HG02981 (cell line): ENCODE results near the gene NT5DC3.

Experiments
- ATAC-seq: cut with Tn5 transposase; IDR thresholded peaks from one replicate; pipeline ENCODE4 v1.9.1; 2021; ENCODE audit warnings: mild to moderate bottlenecking, moderate library complexity; ENCODE audit not compliant: unreplicated experiment

NT5DC3 gene

GRCh38 chr12:103840876-103841689, at the start of gene NT5DC3:
NT5DC3 (minus strand) TSS chr12:103841234; CDS start chr12:103841156, 78 bp downstream.
- ATAC-seq = peak; percentile 74

DNA sequence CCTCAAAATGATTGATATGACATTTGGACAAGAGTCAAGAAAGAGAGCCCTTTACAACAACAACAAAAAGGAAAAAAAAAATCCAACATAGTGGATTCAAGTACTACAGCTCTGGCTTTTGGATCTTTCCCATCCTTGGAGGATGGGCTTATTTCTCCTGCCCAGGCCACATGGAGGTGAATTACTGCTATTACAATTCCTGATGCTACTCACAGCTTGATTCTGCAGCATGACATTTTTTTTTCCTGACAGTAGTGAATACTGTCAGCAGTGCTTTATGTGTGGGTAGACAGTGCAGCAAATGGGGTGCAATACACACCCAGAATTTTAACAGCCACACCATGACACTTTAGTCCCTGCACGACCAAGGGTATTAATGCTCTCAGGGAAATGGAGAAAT, 46.7 kb upstream of the NT5DC3 start:
- ATAC-seq = no peak

DNA sequence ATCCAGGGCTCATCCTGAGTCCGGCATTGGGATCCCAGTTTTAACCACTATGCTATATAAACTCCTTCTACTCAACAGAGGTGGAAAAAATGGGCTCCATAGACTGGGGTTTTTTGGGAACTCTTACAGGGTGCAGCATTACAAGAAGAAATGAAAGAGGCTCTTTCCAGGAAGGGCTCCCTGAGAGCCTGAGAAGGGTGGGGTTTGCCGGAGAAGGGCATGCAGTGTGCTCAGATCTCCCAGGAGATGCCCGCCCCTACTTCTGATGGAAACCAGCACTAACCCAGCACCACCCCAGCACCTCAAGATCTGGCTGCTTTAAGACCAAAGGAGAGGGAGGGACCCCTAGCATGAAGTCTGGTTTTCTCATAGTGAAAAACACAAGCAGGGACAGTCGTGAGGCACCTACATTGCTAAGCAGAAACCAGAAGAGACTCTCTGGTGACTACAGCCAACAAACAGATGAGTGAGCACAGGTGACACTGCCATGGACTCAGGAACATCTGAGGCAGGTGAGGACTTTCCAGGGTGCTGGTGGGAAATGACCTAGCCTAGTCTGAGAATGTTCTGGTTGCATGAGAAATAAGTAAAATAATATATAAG, 45.3 kb upstream of the NT5DC3 start:
- no peak for ATAC-seq

GRCh38 chr12:103884316-103884715, 43.3 kb upstream of the NT5DC3 start:
- no peak for ATAC-seq

GRCh38 chr12:103883908-103884307, 42.9 kb upstream of the NT5DC3 start:
- no peak for ATAC-seq

DNA sequence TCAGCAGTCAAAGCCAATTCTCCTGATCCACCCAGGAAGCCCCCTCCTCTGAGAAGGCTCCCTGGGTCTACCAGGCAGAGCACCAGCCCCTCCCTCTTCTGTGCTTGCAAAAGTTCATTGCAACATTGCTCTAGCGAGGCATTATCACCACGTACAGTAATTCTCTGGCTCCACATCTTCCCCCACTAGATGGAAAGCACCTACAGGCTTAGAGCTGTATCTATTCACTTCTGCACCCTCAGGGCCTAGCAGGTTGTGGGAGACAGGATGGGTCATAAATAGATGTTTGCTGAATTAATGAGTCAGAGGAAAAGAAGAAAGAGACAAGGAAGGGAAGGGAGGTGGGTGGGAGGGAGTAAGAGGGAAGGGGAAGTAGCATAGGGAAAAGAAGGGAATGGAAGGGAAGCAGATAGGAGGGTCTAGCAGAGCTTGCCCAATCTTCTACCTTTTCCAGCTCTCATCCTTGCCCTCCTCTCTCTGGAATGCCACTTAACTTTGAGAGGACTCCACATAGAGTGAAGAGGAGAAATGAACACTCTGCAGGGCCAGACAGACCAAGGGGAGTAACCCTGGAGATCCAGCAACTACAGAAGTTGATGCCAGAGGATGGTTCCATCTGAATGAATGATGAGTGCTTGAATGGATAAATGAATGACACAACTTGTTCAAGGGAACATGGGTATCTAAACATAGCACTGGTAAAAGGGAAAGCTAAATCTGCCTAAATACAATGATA, 42.0 kb upstream of the NT5DC3 start:
- no peak for ATAC-seq

GRCh38 chr12:103881261-103881660, 40.2 kb upstream of the NT5DC3 start:
- no peak for ATAC-seq

DNA sequence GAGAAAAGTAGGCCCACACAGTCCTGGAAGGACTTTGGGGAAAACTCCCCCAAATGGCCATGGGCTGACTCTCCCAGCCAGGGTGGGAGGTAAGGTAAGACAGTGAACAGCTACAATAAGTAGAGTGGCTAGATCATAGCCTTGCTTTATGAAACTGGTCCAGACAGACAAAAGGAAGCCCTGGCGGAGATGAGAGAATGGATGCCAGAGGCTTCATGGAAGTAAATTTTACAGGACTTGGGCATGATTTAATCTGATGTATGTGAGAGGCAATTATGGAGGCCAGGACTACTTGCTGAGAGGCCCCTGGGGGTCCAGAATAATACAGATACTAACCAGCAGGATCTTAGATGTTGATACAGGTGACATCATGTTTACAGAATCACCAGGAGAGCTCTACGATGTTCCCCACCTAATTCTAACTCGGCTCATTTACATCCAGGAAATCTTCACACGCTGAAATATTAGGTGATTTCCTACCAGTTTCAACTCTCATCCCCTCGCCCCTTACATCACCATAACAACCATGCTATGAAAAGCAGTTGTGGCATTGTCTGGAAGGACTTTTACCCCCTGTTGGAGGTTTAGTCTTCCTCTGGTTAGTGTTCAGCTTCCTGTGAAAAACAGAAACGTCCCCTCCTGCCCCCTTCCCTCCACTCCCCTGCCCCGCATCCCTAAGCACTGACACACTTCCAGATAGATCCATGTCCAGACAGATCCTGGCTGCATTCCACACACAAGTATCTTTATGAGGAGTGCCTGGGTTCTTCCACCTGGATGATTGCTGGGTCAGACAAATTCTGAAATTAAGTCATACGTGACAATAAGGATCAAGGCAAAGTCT, 39.5 kb upstream of the NT5DC3 start:
- ATAC-seq = peak; percentile 31

DNA sequence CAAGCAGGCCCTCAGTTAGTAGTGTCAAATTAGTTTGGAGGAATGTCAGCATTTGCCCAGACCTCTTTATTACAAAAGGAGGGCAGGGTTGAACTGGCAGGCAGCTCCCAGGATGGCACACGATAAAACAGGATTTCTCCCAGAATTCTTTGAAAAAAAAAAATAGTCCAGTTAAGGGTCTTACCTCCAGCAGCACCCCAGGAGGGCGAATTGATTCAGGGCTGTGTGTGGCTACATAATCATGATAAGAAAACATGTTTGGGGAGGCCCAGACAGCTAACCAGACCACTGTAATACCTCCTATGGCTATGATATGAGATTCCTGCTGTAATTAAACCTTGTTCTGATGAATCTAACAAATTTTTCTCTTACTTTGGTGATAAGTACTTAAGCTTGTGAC, 38.8 kb upstream of the NT5DC3 start:
- ATAC-seq = no peak

DNA sequence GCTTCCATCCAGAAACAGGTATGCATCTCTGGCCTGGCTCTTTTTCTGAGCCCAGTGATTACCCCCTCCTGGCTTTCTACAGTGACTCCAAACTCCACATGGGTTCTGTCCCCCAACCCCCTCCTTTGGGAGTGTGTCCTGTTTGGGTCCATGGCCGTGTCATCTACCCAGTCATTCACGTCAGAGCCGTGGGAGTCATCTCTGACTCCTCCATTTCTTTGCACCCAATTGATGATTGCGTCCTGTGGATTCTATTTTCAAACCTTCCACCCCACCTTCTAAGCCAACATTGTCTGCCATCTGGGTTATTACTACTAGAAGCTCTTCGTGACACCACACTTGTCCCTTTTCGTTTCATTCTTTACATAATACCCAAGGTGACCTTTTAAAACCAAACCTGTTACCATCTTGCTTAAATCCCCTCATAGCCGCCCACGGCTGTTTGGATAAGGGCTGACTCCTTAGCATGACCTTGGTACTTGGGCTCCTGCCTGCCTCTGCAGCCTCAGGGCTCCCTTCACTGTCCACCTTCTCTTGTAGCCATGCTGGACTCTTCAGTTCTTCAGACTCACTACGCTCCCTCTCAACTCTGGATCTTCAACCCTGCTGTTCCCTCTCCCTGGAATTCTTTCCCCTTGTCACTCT, 38.1 kb upstream of the NT5DC3 start:
- ATAC-seq = no peak

- ATAC-seq = peak; percentile 33
These were observed 37.0 kb upstream of the NT5DC3 start for GRCh38 chr12:103877934-103878510.

DNA sequence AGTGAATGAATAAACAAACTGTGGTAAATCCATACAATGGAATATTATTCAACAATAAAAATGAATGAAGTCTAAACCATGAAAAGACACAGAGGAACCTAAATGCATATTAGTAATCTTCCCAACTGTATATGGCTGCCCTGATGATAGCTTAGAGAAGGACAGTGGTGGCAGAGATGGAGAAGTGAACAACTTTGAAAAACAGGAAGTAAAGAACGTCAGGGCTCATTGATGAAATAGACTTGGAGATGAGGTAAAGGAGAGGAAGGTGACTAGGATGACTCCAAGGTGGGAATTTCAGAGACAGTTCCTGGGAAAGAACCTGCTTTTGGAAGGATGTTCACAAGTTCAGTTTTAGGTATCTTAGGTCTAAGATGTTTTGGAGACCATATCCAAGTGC, 36.3 kb upstream of the NT5DC3 start:
- no peak for ATAC-seq

GRCh38 chr12:103875666-103876065, 34.6 kb upstream of the NT5DC3 start:
- ATAC-seq = no peak

GRCh38 chr12:103868215-103868614, 27.2 kb upstream of the NT5DC3 start:
- no peak for ATAC-seq

DNA sequence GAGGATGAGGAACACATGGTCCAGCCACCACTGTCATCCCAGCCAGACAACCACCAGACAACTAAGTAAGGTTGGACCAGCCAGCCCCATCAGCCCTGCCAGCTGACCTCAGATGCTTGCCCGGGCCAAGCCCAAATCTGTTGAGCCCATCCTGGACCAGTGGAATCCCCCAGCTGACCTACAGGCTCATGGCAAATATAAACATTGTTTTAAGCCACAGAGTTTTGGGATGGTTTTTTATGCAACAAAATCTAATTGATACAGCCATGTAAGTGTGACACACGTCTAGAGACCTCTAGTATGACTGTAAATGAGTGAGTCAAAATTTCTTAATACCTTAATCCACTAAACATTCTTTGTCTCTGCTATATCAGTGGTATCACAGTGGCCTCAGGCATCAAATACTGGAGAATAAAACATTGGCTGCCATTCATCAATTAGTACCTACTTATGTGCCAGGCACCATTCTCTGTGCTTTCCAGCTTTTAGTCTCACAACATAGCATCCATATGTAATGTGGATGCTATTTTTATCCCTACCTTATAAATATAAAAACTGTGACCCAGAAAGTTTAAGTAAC, 24.2 kb upstream of the NT5DC3 start:
- ATAC-seq = no peak

- ATAC-seq = no peak
These were observed 23.7 kb upstream of the NT5DC3 start for GRCh38 chr12:103864710-103865109.

GRCh38 chr12:103858953-103859601, 18.0 kb upstream of the NT5DC3 start:
- ATAC-seq = no peak

GRCh38 chr12:103858335-103858734, 17.3 kb upstream of the NT5DC3 start:
- no peak for ATAC-seq

DNA sequence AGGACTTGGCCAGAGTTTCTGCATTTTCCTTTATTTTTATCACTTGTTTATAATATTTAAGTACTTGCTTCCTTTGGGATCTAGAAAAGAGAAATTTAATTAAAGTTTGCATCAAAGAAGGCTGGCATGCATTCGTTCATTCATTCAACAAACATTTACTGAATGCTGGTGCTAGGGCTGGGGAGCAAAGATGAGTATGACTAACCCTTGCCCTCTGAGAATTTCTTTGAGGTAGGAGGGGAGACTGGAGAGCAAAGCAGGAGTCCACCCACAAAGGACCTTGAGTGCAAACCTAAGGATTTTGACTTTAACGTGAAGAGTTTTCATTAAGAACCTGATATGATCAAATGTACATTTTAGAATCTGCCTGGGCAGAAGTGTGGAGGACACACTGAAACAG, 16.1 kb upstream of the NT5DC3 start:
- no peak for ATAC-seq
